Medulla oblongata (tissue), 1 donor: Measurements from ENCODE around the gene HTR7.
"Not testable (repeated sequence)": the region's sequence is repeated elsewhere in the genome, so short reads cannot be mapped to it uniquely, and the experiment has no call there.

Source experiments
- DNase-seq: peaks from one replicate; pipeline ENCODE4 v3.0.0-alpha.2; 2015; ENCODE audit errors: extremely low spot score

Gene HTR7

GRCh38 chr10:90857635-90858460 is at the start of gene HTR7:
HTR7 (minus strand) TSS chr10:90858039; CDS start chr10:90857671, 368 bp downstream.
- peak; percentile 44 for DNase-seq

GRCh38 chr10:90906596-90906995 is 48.8 kb upstream of the HTR7 start:
- DNase-seq = no peak

GRCh38 chr10:90905925-90906324 is 48.1 kb upstream of the HTR7 start:
- no peak for DNase-seq

- not testable (repeated sequence) for DNase-seq
These were observed 39.1 kb upstream of the HTR7 start for GRCh38 chr10:90896916-90897315.

GRCh38 chr10:90893190-90893589 is 35.4 kb upstream of the HTR7 start:
- DNase-seq = no peak

GRCh38 chr10:90890347-90890746 is 32.5 kb upstream of the HTR7 start:
- no peak for DNase-seq

- DNase-seq = no peak
These were observed 31.8 kb upstream of the HTR7 start for GRCh38 chr10:90889636-90890035.

GRCh38 chr10:90888387-90888786 is 30.5 kb upstream of the HTR7 start:
- DNase-seq = no peak

- DNase-seq = no peak
These were observed 29.7 kb upstream of the HTR7 start for GRCh38 chr10:90887555-90887954.

GRCh38 chr10:90885176-90885575 is 27.3 kb upstream of the HTR7 start:
- no peak for DNase-seq

- peak; percentile 48 for DNase-seq
These were observed 26.6 kb upstream of the HTR7 start for GRCh38 chr10:90884431-90884830.

- DNase-seq = peak; percentile 36
These were observed 22.4 kb upstream of the HTR7 start for GRCh38 chr10:90880059-90880719.

GRCh38 chr10:90879062-90879461 is 21.2 kb upstream of the HTR7 start:
- DNase-seq = no peak

GRCh38 chr10:90872648-90873020 is 14.8 kb upstream of the HTR7 start:
- no peak for DNase-seq

- DNase-seq = peak; percentile 89
These were observed 14.2 kb upstream of the HTR7 start, which contains the start of gene RPP30 for GRCh38 chr10:90871766-90872647. RPP30 (plus strand) TSS chr10:90871974; CDS start chr10:90871987, 13 bp downstream.

GRCh38 chr10:90871279-90871765 is 13.5 kb upstream of the HTR7 start:
- DNase-seq = peak; percentile 83

- DNase-seq = no peak
These were observed 8.3 kb upstream of the HTR7 start for GRCh38 chr10:90866050-90866598.

- no peak for DNase-seq
These were observed 7.6 kb upstream of the HTR7 start for GRCh38 chr10:90865401-90865800.

GRCh38 chr10:90862908-90863514 is 5.2 kb upstream of the HTR7 start:
- peak; percentile 23 for DNase-seq

- DNase-seq = no peak
These were observed 3.0 kb upstream of the HTR7 start for GRCh38 chr10:90860790-90861189.

- no peak for DNase-seq
These were observed 1.5 kb upstream of the HTR7 start for GRCh38 chr10:90859321-90859751.
